Placental epithelial cell (primary cell): ENCODE data around the gene ELAVL2. TPM values are rescaled to one million over a fixed set of nuclear protein-coding genes. Genes with fewer than 3 reads are reported as not detected.

ENCODE experiments used
- total RNA-seq: library from RNA; depleted of rRNA; stranded (reverse); fragments of >200 nt; gene quantifications from 2 replicates; pipeline ENCODE4 v1.2.3, GENCODE V29; 2012

Gene ELAVL2
- total RNA-seq: 0.39 and 0.54 TPM in 2 replicates

DNA sequence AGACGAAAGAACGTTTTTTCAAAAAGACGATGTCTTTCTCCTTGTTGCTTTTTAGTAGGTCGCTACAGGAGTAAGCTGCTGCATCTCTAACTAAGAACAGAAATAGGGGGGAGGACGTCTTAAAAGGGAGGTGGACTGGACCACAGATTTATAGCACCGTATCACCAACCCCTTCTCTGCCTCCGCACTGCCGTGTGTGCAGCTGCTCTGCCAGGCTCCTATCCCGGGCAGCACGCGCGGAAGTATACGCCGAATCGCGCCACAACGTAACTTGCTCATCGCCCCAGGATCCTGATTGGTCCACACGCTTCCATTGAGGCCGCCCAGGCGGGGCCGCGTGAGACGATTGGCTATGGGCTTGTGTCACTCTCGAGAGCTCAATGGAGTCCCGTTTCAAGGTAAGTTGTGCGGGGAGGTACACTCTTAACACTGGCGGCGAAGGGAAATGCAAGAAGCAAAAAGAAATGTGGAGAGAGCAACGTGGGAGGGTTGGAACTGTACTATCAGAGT, at the start of gene ELAVL2:
ELAVL2 (minus strand) TSS at position 121 of the 510 bp plus-strand sequence. CDS start 64,006 bp downstream, outside the sequence.

